CD4-positive, alpha-beta T cell treated with Interleukin-6 at 100 ng/mL for 8 hours (primary cell): ENCODE data around the gene FLT4.

ENCODE experiments used
- DNase-seq: peaks from one replicate; pipeline ENCODE4 v3.0.0-alpha.2; 2020; ENCODE audit warnings: mixed read lengths, low spot score

Gene FLT4

DNA sequence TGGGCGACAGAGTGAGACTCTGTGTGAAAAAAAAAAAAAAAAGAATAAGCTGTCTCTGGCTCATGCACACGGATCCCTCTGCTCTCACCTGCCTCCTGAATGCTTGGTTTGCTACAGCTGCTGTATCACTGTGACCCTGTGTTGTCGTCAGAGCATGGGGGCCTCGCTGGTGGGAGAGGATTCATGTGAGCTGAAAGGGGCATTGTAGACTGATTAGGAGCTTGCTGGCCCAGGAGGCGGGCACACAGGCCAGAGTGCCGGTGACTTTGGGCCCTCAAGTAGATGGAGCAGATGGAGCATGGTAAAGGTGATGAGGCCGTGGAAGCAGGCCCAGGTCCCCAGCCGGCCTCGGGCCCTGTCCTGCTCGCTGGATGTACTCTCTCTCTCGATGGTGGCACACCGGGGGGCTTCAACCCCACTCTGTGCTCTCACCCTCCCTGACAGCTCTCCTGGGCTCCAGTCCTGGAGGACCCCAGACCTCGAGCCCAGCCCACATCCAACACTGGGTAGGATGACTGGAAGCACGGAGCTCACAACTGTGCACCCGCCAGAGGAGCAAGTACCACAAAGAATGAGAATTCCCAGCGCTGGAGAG lies 7.1 kb downstream of the FLT4 start:
- no peak for DNase-seq

DNA sequence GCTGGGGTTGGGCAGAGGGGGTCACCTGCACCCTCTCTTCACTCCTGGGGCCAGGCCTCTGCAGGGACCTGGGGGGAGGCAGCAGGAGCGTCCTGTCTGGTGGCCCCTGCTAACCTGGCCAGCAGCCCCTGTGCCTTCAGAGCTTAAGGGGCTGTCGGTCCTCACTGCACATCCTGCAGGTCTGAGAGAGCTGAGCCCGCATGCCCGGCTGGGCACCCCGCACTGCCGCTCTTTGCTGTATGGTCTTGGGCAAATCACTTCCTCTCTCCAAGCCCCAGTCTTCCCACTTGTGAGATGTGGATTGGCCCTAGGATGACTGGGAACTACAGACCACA lies 7.9 kb downstream of the FLT4 start:
- DNase-seq = no peak

DNA sequence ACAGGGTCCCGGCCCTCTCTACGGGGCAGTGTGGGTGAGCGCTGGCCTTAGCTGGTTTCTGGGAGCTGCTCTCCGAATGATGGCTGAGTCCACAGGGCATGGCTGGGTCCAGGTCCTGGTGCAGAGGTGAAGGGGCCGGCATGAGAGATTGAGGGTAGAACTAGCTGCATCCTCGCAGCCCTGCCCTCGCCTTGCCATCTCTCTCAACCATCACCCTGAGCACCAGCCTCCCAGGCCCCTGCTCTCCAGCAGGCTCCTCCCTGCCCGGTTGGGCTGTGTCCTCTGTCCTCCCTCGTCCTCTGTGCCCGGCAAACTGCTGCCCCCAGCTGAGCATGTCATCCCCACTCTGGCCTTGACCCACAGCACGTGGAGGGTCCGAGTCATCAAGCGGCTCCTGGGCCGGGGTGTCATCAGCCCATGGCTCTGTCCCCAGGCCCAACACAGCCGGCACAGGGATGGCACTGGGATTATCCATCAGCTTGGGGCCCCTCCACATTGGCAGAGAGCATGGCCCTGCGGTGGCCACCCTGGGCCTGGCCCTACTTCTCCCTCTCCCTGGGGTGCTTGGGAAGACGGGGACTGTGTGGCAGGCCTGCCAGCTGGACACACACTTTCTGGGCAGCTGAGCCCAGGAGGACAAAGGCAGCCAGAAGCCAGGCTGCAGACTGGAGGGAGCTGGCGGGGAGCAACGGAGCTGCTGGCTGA lies 8.4 kb downstream of the FLT4 start:
- no peak for DNase-seq

DNA sequence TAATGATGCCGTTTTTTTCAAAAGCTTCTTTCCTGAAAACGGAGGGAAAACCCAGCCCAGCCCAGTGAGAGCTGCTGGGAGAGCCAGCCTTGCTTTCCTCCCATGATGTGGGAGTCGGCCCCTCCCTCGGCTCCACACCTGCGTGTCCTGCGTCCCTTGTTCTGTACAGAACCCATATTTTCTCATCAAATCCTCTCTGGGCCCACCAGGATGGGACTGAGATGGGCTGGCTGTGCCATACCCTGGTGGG lies 8.9 kb downstream of the FLT4 start:
- no peak for DNase-seq

DNA sequence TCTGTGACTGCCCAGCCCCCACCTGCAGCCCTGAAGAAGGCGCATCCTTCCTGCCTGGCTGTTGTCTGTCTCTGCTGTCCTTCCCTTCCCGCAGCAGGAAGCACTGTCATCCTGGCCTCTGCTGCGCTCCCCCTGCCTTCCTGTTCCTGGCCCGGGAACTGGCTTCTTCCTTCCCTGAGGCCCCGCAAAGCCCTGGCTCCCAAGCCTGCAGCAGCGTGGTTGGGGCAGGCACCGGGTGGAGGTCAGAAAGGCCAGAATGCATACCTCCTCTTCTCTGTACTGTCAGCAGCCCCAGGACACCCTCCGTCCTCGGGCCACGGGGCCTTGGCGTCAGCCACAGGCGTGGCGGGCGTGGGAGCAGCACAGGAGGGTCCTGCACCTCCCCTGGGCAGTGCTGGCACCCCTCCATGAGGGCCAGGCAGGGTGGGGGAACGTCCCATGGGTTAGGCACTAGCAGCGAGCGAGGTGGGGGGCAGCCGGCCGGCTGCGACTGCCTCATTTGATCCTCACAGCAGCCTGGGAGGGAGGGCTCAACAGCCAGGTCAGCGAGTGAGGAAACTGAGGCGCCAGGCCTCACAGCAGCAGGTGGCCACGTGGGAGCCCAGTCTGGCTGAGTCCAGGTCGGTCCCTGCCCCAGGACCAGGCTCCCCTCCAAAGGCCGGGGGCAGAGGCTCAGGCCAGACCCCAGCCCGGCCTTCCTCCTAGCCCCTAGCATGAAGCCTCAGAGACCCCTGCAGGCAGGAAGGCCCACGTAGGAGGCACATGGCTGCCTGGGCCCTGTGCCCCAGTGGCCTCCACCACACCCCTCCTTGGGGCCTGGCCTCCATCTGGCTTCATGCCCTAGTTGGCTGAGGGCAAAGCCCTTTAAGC lies 9.4 kb downstream of the FLT4 start:
- peak; percentile 0 for DNase-seq

DNA sequence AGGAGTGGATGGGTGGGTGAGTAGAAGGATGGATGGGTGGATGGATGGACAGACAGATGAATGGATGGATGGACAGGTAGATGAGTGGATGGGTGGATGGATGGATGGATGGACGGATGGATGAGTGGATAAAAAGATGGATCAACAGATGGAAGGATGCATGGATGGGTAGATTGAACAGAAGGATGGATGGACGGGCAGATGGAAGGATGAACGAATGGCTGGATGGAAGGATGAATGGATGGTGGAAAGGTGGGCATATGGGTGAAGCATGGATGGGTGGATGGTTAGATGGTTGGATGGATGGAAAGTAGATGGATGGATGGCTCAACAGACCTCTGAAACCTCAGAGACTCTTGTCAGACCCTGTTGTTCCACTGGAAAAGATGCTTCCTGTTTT lies 10.1 kb downstream of the FLT4 start:
- DNase-seq = no peak

DNA sequence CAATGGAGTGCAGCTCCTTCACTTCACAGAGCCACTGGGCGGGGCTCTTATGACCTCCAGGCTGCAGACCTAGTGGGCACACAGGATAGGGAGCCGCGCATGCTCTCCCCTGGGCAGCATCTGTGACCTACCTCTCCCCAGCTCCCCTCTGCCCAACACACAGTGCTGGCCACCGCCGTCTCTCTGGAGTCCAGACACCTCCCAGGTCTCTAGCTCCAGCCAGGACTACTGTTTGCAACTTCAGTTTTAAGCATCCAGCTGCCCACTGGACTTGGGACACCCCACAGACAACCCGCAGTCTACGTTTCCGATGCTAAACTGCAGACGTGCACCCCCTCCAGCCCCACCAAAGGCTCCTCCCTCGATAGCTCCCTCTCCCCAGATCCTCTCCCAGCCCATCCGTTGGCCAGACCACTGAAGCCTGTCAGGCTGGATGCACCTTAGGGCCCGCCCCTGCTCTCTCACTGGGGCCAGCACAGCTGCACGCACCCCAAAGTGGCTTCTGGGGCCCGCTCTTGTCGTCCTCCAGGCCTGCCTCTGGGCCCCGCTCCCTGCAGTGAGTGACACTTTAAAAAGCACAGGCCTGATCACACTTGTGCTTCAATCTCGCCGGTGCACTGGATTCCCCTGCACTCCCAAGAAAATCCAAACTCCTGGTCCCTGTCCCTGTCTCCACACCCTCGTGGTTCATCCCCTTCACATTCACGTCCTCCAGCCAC lies 11.3 kb downstream of the FLT4 start:
- no peak for DNase-seq

DNA sequence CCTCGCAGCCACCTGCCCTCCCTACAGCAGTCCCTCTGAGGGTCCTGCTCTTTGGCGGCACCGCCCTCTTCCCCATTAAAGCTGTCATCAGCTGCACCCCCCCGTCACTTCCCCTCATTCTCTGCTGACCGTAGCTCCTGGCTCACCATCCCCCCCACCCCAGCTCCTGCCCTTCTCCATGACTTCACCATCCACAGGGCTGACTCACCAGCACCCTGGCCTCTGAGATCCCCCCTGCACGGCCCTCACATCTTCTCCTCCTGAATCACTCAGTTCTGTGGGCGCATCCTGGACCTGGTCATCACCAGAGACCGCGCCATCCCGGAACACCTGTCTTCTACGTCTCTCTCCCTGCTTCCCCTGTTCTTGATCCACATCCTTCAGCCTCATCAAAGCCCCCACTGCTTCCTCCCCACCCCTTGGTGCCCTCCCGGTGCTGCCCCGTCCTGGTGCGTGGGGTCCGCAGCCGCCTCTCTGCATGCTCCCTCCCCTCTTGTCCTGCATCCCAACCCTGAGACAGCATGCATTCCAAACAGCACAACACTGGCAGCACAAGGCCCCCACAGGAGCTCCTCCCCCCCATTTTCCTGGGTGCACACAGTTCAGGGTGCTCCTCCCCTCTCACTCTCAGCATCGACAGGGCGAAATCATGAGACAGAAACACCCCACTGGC lies 12.9 kb downstream of the FLT4 start:
- no peak for DNase-seq

DNA sequence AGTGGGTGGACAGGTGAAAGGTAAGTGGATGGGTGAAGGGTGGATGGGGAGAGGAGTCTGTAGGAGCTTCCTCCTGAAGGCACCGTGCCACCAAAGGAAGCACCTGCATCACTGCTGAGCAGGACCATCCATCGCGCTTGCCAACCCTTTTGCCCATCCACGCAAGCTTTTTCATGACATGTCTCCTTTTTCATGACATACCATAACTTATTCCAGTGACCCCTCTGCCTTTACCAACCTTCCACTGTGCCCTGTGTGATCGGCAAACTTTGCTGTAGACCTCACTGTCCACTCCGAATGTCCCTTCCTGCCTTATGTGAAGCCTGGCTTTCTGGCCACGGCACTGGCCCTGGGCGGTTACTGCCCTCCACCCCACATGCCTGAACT lies 13.4 kb downstream of the FLT4 start:
- no peak for DNase-seq

DNA sequence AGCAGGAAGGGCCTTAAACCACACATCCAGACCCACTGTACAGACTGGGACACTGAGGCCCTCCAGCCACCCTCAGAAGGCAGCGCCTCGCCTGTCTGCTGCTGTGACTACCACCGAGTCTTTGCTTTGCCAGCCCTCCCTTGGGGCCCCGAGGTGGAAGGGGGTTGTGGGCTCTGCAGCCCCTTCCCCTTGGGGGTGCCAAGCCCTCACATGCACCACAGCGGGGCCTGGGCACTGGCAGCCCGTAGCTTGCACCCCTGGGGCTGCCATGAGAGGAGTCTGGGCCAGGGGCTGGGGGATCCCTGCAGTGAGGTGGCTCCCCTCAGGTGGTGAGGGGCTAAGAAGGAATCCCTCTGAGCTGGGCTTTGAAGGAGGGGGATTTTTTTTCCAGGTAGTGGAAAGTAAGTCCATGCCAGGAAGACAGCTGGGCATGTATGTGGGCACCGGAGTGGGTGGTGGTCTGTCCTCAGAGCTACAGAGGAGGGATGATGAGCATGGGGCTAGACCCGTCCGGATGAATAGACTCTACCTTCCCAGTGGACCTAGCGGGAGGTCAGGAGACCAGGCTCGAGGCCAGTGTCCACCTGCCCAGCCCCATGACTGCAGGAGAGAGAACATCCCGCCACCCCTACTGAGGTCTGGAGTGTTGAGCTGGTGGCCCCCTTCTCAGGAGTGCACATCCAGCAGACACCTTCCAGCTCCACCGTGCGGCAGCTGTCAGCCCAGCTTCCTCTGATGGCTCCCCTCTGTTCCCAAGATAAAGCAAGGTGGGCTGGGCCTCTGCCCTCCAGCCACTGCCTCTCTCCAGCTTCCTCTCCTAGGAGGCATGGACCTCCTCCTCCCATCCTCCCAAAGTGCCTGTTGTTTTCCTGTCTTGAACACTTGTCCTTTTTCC lies 15.9 kb downstream of the FLT4 start:
- DNase-seq = no peak

DNA sequence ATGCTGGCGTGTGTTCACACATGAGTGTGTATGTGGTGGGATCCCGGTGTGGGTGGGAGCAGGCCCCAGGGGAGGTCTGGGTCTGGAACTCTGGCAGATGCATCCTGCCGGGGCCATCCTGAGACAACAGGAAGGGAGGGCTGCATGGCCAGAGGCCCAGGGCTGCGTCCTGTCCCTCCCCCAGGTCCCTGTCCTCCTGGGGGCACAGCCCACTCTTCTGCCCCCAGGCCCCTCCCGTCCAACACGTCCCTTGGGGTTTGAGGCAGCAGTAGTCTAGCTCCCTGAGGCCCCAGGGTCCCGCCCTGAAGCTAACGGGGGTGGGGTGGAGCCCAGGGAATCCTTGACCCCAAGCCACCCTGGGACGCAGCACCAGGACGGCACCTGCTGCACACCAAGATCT lies 16.6 kb downstream of the FLT4 start:
- DNase-seq = no peak

DNA sequence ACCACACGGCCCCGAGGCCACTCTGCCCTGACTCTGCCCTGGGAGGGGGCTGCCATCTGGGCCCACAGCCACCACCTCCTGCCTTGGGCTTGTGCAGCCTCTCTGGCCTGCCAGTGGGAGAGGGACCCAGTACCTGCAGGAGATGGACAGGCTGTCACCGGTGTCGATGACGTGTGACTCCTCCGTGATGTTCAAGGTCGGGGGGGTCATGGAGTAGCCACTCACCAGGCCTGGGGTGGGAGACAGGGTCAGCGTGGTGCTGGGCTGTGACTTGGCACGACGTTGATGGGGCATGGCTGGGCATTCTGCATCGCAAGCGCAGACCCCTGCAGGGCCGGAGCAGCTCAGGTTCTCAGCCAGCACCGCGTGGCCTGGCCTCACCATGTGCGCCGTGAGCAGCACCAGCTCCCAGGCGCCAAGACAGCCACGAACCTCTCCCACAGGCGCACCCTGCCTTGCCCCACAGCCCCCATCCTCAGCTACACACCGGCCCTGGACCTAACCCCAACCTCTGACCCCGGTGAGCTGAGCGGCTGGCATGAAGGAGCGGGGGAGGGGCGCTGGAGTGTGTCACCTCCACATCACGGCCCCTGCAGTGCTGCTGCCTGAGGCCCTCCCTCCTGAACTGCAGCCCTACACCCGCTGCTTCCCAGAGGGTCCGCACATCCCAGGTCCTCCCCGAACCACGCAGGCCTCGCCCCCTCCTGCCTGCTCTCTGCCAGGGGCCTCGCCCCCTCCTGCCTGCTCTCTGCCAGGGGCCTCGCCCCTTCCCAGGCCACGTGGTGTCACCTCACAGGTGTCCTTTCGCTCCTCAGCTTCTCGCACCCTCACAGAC lies 17.6 kb downstream of the FLT4 start:
- DNase-seq = no peak

DNA sequence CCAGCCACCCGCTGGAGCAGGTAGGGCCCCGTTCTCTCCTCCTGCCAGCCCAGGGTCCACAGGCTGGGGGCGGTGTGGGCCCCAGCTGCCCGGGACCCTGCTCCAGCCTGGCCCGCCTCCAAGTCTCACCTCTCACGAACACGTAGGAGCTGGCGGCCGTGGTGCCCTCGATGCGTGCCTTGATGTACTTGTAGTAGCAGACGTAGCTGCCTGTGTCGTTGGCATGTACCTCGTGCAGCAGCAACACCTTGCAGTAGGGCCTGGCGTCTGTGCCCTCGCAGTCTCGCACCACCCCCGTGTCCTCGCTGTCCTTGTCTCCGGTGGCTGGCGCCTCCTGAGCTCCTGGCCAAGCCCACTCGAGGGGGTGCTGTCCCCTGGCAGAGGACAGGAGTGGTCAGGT lies 19.0 kb downstream of the FLT4 start:
- no peak for DNase-seq

DNA sequence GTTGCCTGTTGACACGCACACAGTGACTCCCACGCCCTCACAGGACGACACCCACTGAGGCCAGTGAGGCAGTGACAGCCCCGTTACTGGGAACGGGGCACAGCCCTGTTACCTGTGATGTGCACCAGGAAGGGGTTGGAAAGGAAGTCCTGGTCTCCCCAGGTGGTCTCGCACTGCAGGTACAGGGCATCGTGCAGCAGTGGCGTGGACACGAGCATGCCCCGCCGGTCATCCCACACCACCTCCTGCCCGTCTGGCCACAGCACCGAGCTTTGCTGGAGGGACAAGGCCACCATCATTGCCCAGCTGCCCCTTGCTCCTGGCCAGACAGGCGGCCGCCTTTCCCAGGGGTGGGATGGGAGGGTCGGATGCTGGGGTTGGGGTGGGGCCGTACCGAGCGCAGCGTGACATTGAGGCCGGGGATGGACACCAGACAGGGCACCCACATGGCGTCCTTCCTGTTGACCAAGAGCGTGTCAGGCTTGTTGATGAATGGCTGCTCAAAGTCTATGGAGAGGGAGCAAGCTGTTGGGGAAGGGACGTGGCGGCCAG lies 19.5 kb downstream of the FLT4 start:
- DNase-seq = no peak

DNA sequence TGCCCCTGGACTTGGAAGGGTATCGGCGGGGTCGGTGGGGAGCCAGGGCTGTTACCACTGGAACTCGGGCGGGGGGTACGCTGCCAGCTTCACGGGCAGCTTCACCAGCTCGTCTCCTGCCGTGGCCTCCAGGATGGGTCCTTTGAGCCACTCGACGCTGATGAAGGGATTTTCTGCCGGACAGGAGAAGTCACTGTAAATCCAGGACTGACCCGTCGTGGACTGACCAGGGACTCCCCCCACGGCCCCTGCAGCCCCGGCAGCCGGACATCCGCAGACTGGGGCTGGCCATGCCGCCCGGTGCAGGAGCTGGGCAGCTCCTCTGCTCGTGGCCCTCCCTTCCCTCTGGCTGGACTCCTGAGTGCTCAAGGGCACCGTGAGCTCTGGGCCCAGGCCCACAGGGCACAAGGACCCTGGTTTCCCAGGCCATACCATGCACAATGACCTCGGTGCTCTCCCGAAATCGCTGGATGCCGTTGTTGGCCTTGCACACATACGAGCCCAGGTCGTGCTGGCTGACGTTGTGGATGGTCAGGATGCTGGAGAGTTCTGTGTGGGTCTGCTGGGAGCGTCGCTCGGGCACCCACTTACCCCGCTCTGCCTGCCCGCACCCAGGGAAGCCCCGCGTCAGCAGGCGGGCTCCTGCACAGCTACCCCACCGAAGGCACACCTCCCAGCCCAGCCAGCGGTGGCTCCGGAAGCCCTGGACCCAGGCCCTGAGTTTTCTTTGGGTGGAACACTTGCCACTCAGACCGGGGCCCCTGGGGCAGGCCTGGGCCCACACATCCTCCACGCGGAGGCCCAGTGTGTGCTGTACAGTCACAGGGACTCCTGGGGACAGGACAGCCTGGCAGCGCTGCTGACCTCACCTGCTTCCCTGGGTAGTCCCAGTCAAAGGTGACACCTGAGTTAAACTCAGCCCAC lies 20.3 kb downstream of the FLT4 start:
- DNase-seq = no peak

DNA sequence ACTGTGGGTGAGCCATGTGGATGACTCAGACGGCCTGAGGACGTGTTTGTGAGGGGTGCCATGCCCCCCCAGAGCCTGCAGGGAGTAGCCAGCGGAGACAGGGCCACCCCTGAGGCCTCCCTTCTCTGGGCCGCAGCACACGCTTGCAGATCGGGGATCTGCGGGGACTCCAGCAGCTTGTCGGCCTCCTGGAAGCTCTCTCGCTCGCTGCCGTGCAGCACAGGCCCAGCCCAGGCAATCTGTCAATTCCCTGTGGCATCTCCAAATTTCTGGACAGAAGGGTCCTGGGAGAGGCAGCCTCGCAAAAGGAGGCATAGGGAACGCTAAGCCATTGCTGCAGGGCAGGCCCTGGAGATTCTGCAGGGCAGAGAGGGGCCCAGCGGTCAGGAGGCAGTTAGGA lies 21.2 kb downstream of the FLT4 start:
- no peak for DNase-seq

DNA sequence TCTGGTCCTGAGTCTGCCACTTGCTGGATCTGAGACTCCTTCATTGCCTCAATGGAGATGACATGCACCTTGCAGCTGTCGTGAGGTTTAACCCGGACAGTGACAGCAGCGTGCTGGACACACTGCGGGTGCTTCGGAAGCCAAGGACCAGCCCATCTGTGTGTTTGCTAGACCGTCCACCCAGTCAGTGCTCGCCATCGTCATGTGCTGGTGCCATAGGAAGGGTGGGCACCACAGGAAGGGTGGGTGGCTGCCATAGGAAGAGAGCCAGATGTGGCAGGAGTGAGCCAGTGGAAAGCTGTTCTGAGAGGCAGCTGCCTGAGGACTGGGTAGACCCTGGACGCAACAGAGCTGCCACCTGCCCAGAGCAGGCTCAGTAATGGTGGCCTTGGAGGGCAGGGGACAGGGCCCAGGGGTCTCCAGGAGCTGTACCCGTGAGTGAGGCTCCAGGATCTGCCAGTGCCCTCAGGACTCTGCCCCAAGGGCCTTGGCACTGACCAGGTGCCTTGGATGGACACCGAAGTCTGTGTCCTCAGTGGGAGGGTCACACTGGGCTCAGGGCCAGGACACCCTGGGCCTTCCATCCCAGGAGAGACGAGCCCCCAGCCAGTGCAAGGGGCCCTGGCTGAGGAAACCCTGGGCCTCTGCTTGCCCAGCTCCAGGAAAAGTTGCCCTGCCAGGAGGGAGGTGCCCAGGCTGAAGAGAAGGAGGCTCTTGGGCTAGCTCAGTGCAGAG lies 21.8 kb downstream of the FLT4 start:
- no peak for DNase-seq

DNA sequence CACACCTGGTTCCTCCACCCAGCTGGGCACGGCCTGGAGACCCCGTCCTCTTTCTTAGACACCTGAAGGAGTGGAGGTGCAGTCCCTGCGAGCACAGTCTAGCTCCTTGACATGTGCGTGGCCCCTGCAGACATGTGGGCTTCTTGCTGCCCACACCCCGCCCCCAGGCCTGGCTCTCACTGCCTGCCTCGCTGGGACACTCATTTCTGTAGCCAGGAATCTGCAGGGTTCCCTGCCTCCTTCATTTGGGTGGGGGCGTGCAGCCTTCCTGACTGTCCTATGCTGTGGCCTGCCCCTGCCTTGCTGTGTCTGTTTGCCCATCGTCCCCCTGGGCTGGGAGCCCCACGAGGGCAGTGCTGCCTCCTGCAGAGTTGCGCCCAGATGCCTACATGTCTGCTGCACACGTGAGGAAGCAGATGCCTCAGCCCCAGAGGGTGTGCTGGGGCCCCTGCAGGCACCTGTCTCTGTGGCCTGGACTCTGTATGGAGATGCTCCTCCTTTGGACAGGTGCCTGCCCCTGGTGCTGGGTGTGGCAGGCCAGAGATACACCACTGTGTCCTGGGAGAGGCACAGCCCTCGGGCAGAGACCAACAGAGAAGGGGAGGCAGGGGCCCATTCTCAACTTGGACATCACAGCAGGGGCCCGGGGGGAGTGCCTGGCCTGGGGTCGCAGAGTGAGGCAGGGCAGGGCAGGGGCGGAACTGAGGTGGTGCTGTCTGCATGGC lies 22.6 kb downstream of the FLT4 start:
- no peak for DNase-seq
